ENCODE data around the gene FAM3A. TPM values are rescaled to one million over a fixed set of nuclear protein-coding genes. Genes with fewer than 3 reads are reported as not detected.

The FAM3A gene
- total RNA-seq, 1 donor, result 24.6 TPM

DNA sequence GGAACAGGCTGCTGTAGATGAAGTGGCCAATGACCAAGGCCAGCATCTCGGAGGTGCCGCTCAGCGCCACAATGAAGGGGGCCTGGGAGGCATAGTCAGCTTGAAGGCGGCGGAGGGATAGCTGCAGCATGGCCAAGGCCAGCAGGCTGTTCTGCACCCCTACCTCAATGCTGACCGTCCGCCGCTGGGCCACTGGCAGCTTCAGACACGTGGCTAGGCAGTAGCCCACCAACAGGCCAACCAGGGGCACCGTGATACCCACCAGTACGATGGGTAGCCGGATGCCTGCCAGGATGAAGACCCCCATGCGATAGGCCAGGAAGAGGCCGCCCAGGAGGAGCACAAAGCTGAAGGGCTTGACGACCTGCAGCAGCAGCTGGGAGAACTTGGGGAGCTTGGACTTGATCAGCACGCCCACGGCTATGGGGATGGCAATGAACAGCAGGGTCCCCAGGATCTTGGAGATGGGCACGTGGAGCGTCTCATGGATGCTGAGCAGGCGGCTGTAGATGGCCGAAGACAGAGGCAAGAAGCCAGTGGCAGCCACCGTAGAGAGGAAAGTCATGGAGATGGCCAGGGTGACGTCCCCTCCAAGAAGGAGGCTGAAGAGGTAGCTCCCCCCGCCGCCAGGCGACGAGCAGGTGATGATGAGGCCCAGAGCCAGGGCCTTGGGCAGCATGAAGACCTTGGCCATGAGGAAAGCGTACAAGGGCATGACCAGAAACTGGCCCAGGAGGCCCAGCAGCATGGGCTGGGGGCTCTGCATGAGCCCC is 28.3 kb downstream of the FAM3A start:
- no peak overlapping the region for H3K4me3 ChIP-seq (ENCODE audit: low read depth, low read length)
- DNase-seq (ENCODE audit: low read depth), result no peak
- TF ChIP-seq, protein P1, sequence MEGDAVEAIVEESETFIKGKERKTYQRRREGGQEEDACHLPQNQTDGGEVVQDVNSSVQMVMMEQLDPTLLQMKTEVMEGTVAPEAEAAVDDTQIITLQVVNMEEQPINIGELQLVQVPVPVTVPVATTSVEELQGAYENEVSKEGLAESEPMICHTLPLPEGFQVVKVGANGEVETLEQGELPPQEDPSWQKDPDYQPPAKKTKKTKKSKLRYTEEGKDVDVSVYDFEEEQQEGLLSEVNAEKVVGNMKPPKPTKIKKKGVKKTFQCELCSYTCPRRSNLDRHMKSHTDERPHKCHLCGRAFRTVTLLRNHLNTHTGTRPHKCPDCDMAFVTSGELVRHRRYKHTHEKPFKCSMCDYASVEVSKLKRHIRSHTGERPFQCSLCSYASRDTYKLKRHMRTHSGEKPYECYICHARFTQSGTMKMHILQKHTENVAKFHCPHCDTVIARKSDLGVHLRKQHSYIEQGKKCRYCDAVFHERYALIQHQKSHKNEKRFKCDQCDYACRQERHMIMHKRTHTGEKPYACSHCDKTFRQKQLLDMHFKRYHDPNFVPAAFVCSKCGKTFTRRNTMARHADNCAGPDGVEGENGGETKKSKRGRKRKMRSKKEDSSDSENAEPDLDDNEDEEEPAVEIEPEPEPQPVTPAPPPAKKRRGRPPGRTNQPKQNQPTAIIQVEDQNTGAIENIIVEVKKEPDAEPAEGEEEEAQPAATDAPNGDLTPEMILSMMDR (IDR thresholded peaks at IDR 0.05; ENCODE audit: insufficient read depth, low read depth, low read length), result no peak

DNA sequence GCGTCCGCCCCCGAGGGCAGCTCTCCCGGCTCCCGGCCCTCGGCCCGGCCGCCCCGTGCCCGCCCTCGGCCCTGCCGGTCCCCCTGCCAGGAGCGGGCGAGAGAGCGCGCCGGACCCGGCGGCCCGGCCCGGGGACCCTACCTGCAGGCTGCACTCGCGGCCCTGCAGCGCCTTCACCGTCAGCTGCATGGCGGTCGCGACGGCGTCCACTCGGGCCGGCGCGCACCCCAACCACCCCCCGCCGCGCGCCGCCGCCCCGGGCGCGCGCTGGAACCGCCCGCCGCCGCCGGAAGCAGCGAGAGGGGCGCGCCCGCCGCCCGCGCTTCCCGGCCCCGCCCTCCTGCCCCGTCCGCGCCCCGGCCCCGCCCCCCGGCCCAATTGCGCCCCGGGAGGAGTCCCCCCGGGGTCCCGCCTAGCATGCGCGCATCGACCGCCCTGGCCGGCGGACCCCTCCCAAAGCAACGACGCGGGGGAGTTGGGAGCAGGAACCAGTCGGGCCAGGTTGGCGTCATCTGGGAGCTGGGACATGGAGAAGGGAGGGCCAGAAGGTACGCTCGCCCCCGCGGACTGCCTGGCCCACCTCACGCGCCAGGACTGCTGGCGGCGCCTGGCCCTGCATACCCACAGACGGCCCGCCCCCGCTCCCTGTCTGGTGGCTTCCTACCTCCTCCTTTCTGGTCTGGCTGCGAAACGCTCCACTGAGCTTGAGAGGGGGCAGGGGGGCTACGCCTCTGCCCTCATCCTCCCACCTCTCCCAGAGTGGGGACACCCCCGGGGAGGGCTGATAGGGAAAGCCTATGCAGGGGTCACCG is 29.4 kb downstream of the FAM3A start, which contains the start of gene UBL4A:
Gene UBL4A, minus strand, starts transcription at position 220 of the 812 bp plus-strand sequence. Its CDS starts 31 bp downstream, at position 189.
- DNase-seq (ENCODE audit: low read depth), result peak; percentile 52
- H3K4me3 ChIP-seq (ENCODE audit: low read depth, low read length), result peak within 1 kb of the TSS; percentile 62
- TF ChIP-seq, protein P1 (IDR thresholded peaks at IDR 0.05; ENCODE audit: insufficient read depth, low read depth, low read length), result no peak

DNA sequence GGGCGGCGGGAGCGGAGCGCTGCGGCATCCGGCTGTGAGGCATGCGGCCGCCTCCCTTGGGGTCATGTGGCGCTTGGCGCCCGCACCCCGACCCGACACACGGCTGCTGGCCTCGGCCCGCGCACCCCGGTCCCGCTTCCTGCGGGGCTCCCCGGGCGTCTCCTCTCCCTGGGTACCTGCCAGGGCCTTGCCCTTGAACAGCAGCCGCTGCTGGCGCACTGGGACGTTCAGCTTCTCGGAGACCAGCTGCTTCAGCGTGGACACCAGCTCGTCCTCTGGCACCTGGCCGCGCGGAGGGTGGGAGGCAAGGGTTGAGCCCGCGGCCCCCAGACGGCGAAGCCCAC is 30.0 kb downstream of the FAM3A start:
- H3K4me3 ChIP-seq (ENCODE audit: low read depth, low read length), result peak overlapping the region; percentile 62
- DNase-seq (ENCODE audit: low read depth), result peak; percentile 14
- TF ChIP-seq, protein P1 (IDR thresholded peaks at IDR 0.05; ENCODE audit: insufficient read depth, low read depth, low read length), result no peak

DNA sequence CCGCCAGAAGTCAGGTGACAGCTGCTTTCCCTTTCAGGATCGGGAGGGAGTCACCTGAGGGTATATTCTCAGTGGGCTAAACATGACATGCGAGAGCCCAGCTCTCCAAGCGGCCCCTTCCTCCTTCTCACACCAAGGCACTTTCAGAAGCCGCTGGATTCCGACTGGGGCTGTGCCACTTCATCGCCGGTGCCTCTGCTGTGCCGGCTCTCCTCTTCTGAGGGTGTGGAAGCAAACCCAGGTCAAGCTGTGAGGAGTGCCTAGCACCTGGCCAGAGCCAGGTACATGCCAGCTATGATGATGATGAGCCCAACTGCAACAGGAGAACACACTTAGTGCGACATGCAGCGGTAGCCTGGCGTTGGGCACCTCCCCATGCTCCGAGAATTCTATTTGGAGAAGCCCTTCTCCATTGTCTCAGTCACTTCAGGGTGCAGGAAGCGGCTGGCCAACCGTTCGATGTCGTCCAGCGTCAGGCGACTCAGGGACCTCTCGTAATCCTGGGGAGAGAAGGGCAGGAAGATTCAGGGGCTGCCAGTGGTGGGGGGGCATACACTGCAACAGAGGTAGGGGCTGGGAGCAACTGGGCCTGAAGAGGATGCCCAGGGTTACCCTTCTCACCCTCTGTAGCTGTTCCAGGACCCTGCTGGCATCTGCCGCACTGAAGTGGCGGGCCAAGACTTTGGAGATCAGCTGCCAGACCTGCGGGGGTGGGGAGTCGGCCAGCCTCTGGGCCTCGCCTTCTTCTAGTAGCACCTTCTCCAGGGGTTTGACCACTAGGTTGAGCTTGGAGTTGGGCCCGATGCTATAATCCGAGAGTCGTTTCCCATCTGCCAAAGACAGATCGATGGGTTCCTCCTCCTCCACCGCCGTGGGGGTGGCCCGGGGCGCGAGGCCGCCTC is 30.6 kb downstream of the FAM3A start:
- DNase-seq (ENCODE audit: low read depth), result no peak

DNA sequence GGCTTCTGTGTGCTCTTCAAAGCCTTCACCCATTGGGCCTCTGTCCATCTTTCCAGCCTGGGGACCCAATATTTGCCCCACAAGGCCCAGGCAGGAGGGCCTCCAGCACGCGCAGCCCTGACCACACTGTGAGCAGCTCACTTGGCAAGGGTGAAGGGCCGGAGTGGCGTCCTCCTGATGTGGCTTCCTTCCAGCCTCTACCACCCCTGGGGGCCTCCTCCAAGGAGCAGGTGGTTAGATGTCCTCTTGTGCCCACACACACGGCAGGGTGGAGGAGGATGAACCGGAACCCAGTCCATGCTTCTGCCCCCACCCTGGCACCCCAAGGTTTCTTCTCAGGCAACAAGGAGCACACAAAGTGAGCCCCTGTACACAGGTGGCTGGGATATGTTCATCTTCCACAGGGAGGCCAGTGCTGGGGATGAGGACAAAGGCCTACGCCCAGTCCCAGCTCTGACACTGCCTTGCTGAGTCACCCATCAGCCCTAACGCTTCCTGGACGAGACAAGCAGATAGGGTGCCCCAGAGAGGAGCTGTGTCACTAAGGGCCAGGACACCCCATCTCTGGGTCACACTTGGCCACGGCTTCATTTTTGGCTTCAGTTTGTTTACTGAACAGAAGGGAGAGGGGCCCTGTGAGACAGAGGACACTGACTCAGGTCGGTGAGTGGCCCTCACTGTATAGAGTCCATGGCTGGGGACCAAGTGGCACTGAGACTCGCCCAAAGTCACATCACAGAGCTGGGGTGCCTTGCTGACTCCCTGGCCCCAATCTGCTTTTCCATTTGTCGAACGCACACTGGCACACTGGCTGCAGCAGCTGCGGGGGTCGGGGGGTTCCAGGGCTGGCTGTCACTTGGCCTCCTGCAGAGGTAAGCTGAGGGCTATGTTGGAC is 31.5 kb downstream of the FAM3A start:
- TF ChIP-seq, protein P1 (IDR thresholded peaks at IDR 0.05; ENCODE audit: insufficient read depth, low read depth, low read length), result no peak
- no peak for DNase-seq (ENCODE audit: low read depth)
- H3K4me3 ChIP-seq (ENCODE audit: low read depth, low read length), result no peak overlapping the region

More for the DNA sequence above, 30.6 kb downstream of the FAM3A start:
- TF ChIP-seq, protein P1 (IDR thresholded peaks at IDR 0.05; ENCODE audit: insufficient read depth, low read depth, low read length), result no peak
- peak overlapping the region; percentile 62 for H3K4me3 ChIP-seq (ENCODE audit: low read depth, low read length)

Data from fibroblast of villous mesenchyme (primary cell).